H9 (cell line): ENCODE results near the gene PARP3. TPM values are rescaled to one million over a fixed set of nuclear protein-coding genes. Genes with fewer than 3 reads are reported as not detected.

Experiments
- DNase-seq: peaks from one replicate; pipeline ENCODE4 v3.0.0-alpha.2; 2017
- H2AFZ ChIP-seq: one replicate; pipeline ENCODE4 v1.6.1; 2013; ENCODE audit warnings: mild to moderate bottlenecking, low read length, control low read depth, moderate library complexity
- H2AK5ac ChIP-seq: 2 replicates; pipeline ENCODE4 v1.6.1; 2013; ENCODE audit warnings: low read length, control low read depth, mixed read lengths; ENCODE audit not compliant: insufficient read length
- H2BK120ac ChIP-seq: one replicate; pipeline ENCODE4 v1.6.1; 2013; ENCODE audit warnings: low read depth, mild to moderate bottlenecking, low read length, control low read depth, inconsistent platforms; ENCODE audit not compliant: poor library complexity, severe bottlenecking
- H2BK12ac ChIP-seq: 2 replicates; pipeline ENCODE4 v1.6.1; 2013; ENCODE audit warnings: low read length, control low read depth, mixed read lengths, low read depth; ENCODE audit not compliant: insufficient read length
- H2BK15ac ChIP-seq: 2 replicates; pipeline ENCODE4 v1.6.1; 2013; ENCODE audit warnings: low read depth, low read length, control low read depth
- H2BK20ac ChIP-seq: one replicate; pipeline ENCODE4 v1.6.1; 2013; ENCODE audit warnings: low read depth, mild to moderate bottlenecking, low read length, control low read depth, inconsistent platforms; ENCODE audit not compliant: poor library complexity, severe bottlenecking
- H2BK5ac ChIP-seq: 2 replicates; pipeline ENCODE4 v1.6.1; 2013; ENCODE audit warnings: low read length, control low read depth, mixed read lengths; ENCODE audit not compliant: insufficient read length
- H3K14ac ChIP-seq: 2 replicates; pipeline ENCODE4 v1.6.1; 2013; ENCODE audit warnings: low read length, control low read depth; ENCODE audit not compliant: insufficient read depth
- H3K18ac ChIP-seq: 2 replicates; pipeline ENCODE4 v1.6.1; 2013; ENCODE audit warnings: low read depth, mild to moderate bottlenecking, mixed read lengths, low read length, control low read depth; ENCODE audit not compliant: insufficient read length
- H3K23ac ChIP-seq: 2 replicates; pipeline ENCODE4 v1.6.1; 2013; ENCODE audit warnings: low read length, control low read depth, mixed read lengths, low read depth; ENCODE audit not compliant: insufficient read length
- H3K23me2 ChIP-seq: 2 replicates; pipeline ENCODE4 v1.6.1; 2013; ENCODE audit warnings: low read depth, mild to moderate bottlenecking, mixed read lengths, low read length, control low read depth; ENCODE audit not compliant: insufficient read length, poor library complexity, severe bottlenecking
- H3K27ac ChIP-seq: 2 replicates; pipeline ENCODE4 v1.5.1; 2013; ENCODE audit warnings: low read length, control low read depth, mixed read lengths, low read depth; ENCODE audit not compliant: insufficient read length
- H3K27me3 ChIP-seq: 2 replicates; pipeline ENCODE4 v1.6.1; 2013; ENCODE audit warnings: low read length, control low read depth, inconsistent platforms; ENCODE audit not compliant: insufficient read depth
- H3K4ac ChIP-seq: 2 replicates; pipeline ENCODE4 v1.6.1; 2013; ENCODE audit warnings: low read depth, mild to moderate bottlenecking, control low read depth, inconsistent platforms, low read length, moderate library complexity
- H3K4me1 ChIP-seq: 2 replicates; pipeline ENCODE4 v1.6.1; 2013; ENCODE audit warnings: low read length, control low read depth, inconsistent platforms; ENCODE audit not compliant: insufficient read depth
- H3K4me2 ChIP-seq: 2 replicates; pipeline ENCODE4 v1.6.1; 2013; ENCODE audit warnings: low read length, control low read depth, mixed read lengths; ENCODE audit not compliant: insufficient read length, insufficient read depth
- H3K56ac ChIP-seq: 2 replicates; pipeline ENCODE4 v1.6.1; 2013; ENCODE audit warnings: low read depth, mild to moderate bottlenecking, mixed read lengths, low read length, control low read depth; ENCODE audit not compliant: insufficient read length
- H3K79me1 ChIP-seq: 2 replicates; pipeline ENCODE4 v1.6.1; 2013; ENCODE audit warnings: low read depth, mild to moderate bottlenecking, moderate library complexity, low read length, control low read depth, inconsistent platforms; ENCODE audit not compliant: insufficient read depth, poor library complexity, severe bottlenecking
- H3K79me2 ChIP-seq: 2 replicates; pipeline ENCODE4 v1.6.1; 2013; ENCODE audit warnings: low read length, control low read depth, inconsistent platforms; ENCODE audit not compliant: insufficient read depth
- H3K9ac ChIP-seq: 2 replicates; pipeline ENCODE4 v1.6.1; 2013; ENCODE audit warnings: low read length, control low read depth, mixed read lengths; ENCODE audit not compliant: insufficient read length; ENCODE audit errors: extremely low read depth
- H3K9me3 ChIP-seq: one replicate; pipeline ENCODE4 v1.6.1; 2013; ENCODE audit warnings: low read depth, low read length, inconsistent platforms; ENCODE audit not compliant: control insufficient read depth
- H3T11ph ChIP-seq: one replicate; pipeline ENCODE4 v1.6.1; 2013; ENCODE audit warnings: mild to moderate bottlenecking, low read length, control low read depth, inconsistent platforms
- H4K20me1 ChIP-seq: one replicate; pipeline ENCODE4 v1.6.1; 2013; ENCODE audit not compliant: control insufficient read depth, insufficient read length, insufficient read depth
- H4K5ac ChIP-seq: 2 replicates; pipeline ENCODE4 v1.6.1; 2013; ENCODE audit warnings: low read depth, mild to moderate bottlenecking, mixed read lengths, low read length, control low read depth; ENCODE audit not compliant: insufficient read length
- H4K8ac ChIP-seq: replicated peaks from 2 replicates; pipeline ENCODE4 v1.6.1; 2013; ENCODE audit warnings: low read length, control low read depth, mixed read lengths, low read depth; ENCODE audit not compliant: insufficient read length
- H4K91ac ChIP-seq: 2 replicates; pipeline ENCODE4 v1.6.1; 2013; ENCODE audit warnings: low read depth, mild to moderate bottlenecking, moderate library complexity, mixed read lengths, low read length, control low read depth; ENCODE audit not compliant: insufficient read length
- H3K27ac Mint-ChIP-seq, 3 experiments: 2 replicates in 2 of 3; 3 replicates in 1 of 3; pipeline ENCODE4 v1.8.0; 2020 to 2021; ENCODE audit warnings: mixed read lengths in 3 of 3, mild to moderate bottlenecking in 1 of 3, moderate library complexity in 1 of 3
- H3K27me3 Mint-ChIP-seq: 2 replicates; pipeline ENCODE4 v1.8.0; 2021; ENCODE audit warnings: low read depth, mild to moderate bottlenecking, moderate library complexity, mixed read lengths
- H3K36me3 Mint-ChIP-seq, 3 experiments: 2 replicates in 2 of 3; 3 replicates in 1 of 3; pipeline ENCODE4 v1.8.0; 2020 to 2021; ENCODE audit warnings: low read depth in 3 of 3, mixed read lengths in 3 of 3; ENCODE audit not compliant: insufficient read depth in 1 of 3
- H3K4me1 Mint-ChIP-seq, 2 experiments: 2 replicates each; pipeline ENCODE4 v1.8.0; 2020; ENCODE audit warnings: mixed read lengths in 2 of 2
- H3K4me3 Mint-ChIP-seq, 2 experiments: 2 replicates in 1 of 2; 3 replicates in 1 of 2; pipeline ENCODE4 v1.8.0; 2020 to 2021; ENCODE audit warnings: mild to moderate bottlenecking in 2 of 2, mixed read lengths in 2 of 2, moderate library complexity in 1 of 2
- H3K9me3 Mint-ChIP-seq, 2 experiments: 2 replicates in 1 of 2; 3 replicates in 1 of 2; pipeline ENCODE4 v1.8.0; 2020; ENCODE audit warnings: mild to moderate bottlenecking in 2 of 2, mixed read lengths in 2 of 2, moderate library complexity in 1 of 2
- WGBS: extraction: QIAGEN DNeasy Blood & Tissue Kit; methylation state at CpG from one replicate; pipeline ENCODE4 v1.1.7; 2013; ENCODE audit warnings: missing lambda C conversion rate, low lambda C conversion rate, mixed read lengths; ENCODE audit not compliant: insufficient read length; ENCODE audit errors: extremely low coverage; 5-methylcytosine and 5-hydroxymethylcytosine counted together
- total RNA-seq: library from RNA; stranded (reverse); gene quantifications from 2 replicates; pipeline ENCODE4 v1.2.1, GENCODE V29; 2021
- TF ChIP-seq, protein P1 (sequence below): fragments of 200-600 bp; sonication (generic); conservative IDR thresholded peaks from 3 replicates; pipeline ENCODE4 v1.8.0; 2021; ENCODE audit warnings: antibody characterized with exemption, mild to moderate bottlenecking

PARP3 gene
- total RNA-seq, 1 experiment from 2014 or later, result 1.3 TPM

DNA sequence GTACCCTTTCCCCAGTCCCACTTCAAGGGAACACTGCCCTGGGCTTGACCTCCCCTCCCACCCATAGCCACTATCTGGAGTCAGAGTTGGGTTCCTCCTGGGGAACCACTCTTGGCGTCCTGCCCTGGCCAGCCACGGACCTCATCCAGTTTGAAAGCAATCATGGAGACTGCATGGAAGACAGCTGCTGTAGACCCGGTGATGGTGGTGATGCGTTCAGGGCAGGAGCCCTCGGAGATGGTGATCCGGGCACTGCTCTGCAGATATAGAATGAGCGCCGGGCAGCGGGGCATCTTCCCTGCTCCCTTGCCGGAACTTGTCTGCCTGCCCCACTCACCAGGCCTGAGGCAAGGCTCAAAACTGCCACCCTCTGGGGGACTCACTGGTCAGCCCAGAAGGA lies 18.2 kb downstream of the PARP3 start:
- no peak for DNase-seq
- Histone ChIP-seq H3K9ac (no peak overlapping the region), H3K56ac (no peak overlapping the region), H3K27me3 (peaks cover 2% of the 10 kb centered on the region; the same call in 1 of the 2 replicates), H3K27ac (no peak overlapping the region), H2AFZ (no peak overlapping the region), H2BK20ac (no peak overlapping the region), H3K23ac (no peak overlapping the region), H3K14ac (no peak overlapping the region), H4K20me1 (no peaks in the 10 kb centered on the region), H3K4me2 (no peak overlapping the region), H3K4me1 (no peaks in the 10 kb centered on the region; the same call in 1 of the 2 replicates), H3K79me1 (no peaks in the 10 kb centered on the region), H3K23me2 (no peaks in the 10 kb centered on the region), H4K91ac (no peak overlapping the region), H3T11ph (no peak overlapping the region), H4K5ac (no peak overlapping the region), H2BK5ac (no peak overlapping the region), H3K18ac (no peak overlapping the region), H2BK120ac (no peak overlapping the region), H4K8ac (no peak overlapping the region), H2BK12ac (no peak overlapping the region), H2BK15ac (no peak overlapping the region), H3K9me3 (no peaks in the 10 kb centered on the region), H2AK5ac (no peak overlapping the region), H3K4ac (no peak overlapping the region), H3K79me2 (no peaks in the 10 kb centered on the region)
- WGBS, result no CpG with 5 or more reads among the region's 10 CpGs
- Mint-ChIP-seq H3K4me1 (peaks cover 29 to 48% of the 10 kb centered on the region in 2 experiments), H3K4me3 (no peak overlapping the region), H3K9me3 (no peaks in the 10 kb centered on the region), H3K27ac (no peak overlapping the region), H3K27me3 (peaks cover 63% of the 10 kb centered on the region), H3K36me3 (peaks cover 0 to 5% (median 0%) of the 10 kb centered on the region in 3 experiments; a peak in 2 of 7 replicates)
- TF ChIP-seq, protein P1, sequence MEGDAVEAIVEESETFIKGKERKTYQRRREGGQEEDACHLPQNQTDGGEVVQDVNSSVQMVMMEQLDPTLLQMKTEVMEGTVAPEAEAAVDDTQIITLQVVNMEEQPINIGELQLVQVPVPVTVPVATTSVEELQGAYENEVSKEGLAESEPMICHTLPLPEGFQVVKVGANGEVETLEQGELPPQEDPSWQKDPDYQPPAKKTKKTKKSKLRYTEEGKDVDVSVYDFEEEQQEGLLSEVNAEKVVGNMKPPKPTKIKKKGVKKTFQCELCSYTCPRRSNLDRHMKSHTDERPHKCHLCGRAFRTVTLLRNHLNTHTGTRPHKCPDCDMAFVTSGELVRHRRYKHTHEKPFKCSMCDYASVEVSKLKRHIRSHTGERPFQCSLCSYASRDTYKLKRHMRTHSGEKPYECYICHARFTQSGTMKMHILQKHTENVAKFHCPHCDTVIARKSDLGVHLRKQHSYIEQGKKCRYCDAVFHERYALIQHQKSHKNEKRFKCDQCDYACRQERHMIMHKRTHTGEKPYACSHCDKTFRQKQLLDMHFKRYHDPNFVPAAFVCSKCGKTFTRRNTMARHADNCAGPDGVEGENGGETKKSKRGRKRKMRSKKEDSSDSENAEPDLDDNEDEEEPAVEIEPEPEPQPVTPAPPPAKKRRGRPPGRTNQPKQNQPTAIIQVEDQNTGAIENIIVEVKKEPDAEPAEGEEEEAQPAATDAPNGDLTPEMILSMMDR, result no peak
